GM19240 (cell line): ENCODE measurements around the gene FAM8A1.

Source experiments
- DNase-seq: peaks from one replicate; pipeline ENCODE4 v3.0.0; 2011; ENCODE audit warnings: low spot score; ENCODE audit not compliant: insufficient read length

The FAM8A1 gene

GRCh38 chr6:17656092-17656491 lies 56.0 kb downstream of the FAM8A1 start:
- no peak for DNase-seq

- no peak for DNase-seq
These were observed 56.5 kb downstream of the FAM8A1 start for GRCh38 chr6:17656644-17657043.
